Immature natural killer cell (primary cell): ENCODE measurements around the gene MACROD2. TPM values are rescaled to one million over a fixed set of nuclear protein-coding genes. Genes with fewer than 3 reads are reported as not detected.
A peak's percentile ranks its signal among the peaks of the same experiment; 100 is the strongest.

Source experiments
- DNase-seq, 3 donors: peaks; one replicate each; pipeline ENCODE4 v3.0.0; 2022; ENCODE audit warnings: mixed read lengths in 1 of 3
- H3K27ac Mint-ChIP-seq, 6 donors: one replicate each; pipeline ENCODE4 v1.8.0; 2020; ENCODE audit warnings: mixed read lengths in 6 of 6, mild to moderate bottlenecking in 5 of 6, inconsistent platforms in 4 of 6, moderate library complexity in 3 of 6
- H3K27me3 Mint-ChIP-seq, 3 donors: one replicate each; pipeline ENCODE4 v1.8.0; 2020 to 2021; ENCODE audit warnings: low read depth in 3 of 3, mild to moderate bottlenecking in 3 of 3, mixed read lengths in 3 of 3, moderate library complexity in 3 of 3, inconsistent platforms in 1 of 3
- H3K36me3 Mint-ChIP-seq, 3 donors: one replicate each; pipeline ENCODE4 v1.8.0; 2020; ENCODE audit warnings: mixed read lengths in 3 of 3, inconsistent platforms in 2 of 3, mild to moderate bottlenecking in 2 of 3
- H3K4me1 Mint-ChIP-seq, 2 donors: one replicate each; pipeline ENCODE4 v1.8.0; 2020; ENCODE audit warnings: inconsistent platforms in 2 of 2, mild to moderate bottlenecking in 2 of 2, mixed read lengths in 2 of 2, moderate library complexity in 1 of 2
- H3K4me3 Mint-ChIP-seq, 5 donors: one replicate each; pipeline ENCODE4 v1.8.0; 2020; ENCODE audit warnings: mild to moderate bottlenecking in 5 of 5, mixed read lengths in 5 of 5, inconsistent platforms in 3 of 5, moderate library complexity in 3 of 5
- H3K9me3 Mint-ChIP-seq, 6 donors: one replicate each; pipeline ENCODE4 v1.8.0; 2020; ENCODE audit warnings: mild to moderate bottlenecking in 6 of 6, mixed read lengths in 6 of 6, inconsistent platforms in 4 of 6, moderate library complexity in 3 of 6
- polyA plus RNA-seq, 3 donors: library from polyadenylated mRNA; unstranded; fragments of 300-500 nt; fragmentation: Illumina TruSeq; gene quantifications; one replicate each; pipeline ENCODE4 v1.2.3, GENCODE V29; 2021

Gene MACROD2
- polyA plus RNA-seq, 3 donors from 2014 or later = not detected

DNA sequence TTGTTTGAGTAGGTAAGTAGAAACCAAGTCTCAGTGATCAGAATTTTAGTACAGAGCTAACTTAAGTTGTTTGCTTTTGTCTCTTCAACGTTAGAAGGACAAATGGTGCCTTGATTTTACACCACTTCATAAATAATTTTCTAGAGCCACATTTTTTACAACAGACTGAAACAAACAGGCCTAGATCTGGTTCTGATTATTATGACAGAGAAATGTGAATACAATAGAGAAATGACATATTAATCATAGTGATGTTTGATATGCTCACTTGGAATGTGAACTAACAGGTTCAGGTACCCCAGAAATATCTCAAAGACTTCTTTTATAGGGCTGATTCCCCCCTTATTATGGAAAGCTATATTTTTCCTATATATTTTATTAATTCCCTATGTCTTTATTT is 1817.4 kb downstream of the MACROD2 start:
- Mint-ChIP-seq H3K36me3 (no peaks in the 10 kb centered on the region), H3K27ac (no peak overlapping the region), H3K27me3 (peaks cover 0 to 2% (median 1%) of the 10 kb centered on the region in 3 donors)

DNA sequence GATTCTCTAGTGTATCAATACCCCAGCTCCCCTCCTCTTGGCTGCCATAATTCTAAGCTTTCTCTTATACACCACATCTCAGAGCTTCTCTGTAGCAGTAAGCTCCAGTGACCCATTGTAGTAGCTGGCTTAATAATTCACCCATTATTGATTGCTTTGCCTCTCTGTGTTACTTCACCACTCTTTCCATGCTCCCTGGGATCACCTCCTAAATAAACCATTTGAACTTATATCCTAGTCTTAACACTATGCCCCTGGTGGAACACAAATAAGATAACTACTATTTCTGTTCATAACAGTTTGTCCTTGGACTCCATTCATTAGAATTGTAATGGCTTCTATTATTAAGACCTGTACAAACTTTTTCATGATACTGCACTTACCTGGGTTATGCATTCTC is 1819.0 kb downstream of the MACROD2 start:
- no peak overlapping the region for H3K4me3 Mint-ChIP-seq
- H3K36me3 Mint-ChIP-seq = no peaks in the 10 kb centered on the region
- H3K27me3 Mint-ChIP-seq = peaks cover 0 to 2% (median 1%) of the 10 kb centered on the region in 3 donors
- H3K9me3 Mint-ChIP-seq = peaks cover 0 to 7% (median 0%) of the 10 kb centered on the region in 6 donors
- no peak for DNase-seq
- no peak overlapping the region for H3K27ac Mint-ChIP-seq
- no peaks in the 10 kb centered on the region for H3K4me1 Mint-ChIP-seq

More for the DNA sequence above, 1817.4 kb downstream of the MACROD2 start:
- DNase-seq = no peak
- Mint-ChIP-seq H3K9me3 (peaks cover 0 to 10% (median 2%) of the 10 kb centered on the region in 6 donors), H3K4me3 (no peak overlapping the region), H3K4me1 (no peaks in the 10 kb centered on the region)

- H3K4me3 Mint-ChIP-seq = no peak overlapping the region
- H3K36me3 Mint-ChIP-seq = no peaks in the 10 kb centered on the region
- DNase-seq = no peak
- H3K27ac Mint-ChIP-seq = no peak overlapping the region
- H3K27me3 Mint-ChIP-seq = peaks cover 0 to 2% (median 1%) of the 10 kb centered on the region in 3 donors
- H3K9me3 Mint-ChIP-seq = peaks cover 0 to 7% (median 0%) of the 10 kb centered on the region in 6 donors
- no peaks in the 10 kb centered on the region for H3K4me1 Mint-ChIP-seq
These were observed 1819.6 kb downstream of the MACROD2 start for GRCh38 chr20:15814911-15815310.

DNA sequence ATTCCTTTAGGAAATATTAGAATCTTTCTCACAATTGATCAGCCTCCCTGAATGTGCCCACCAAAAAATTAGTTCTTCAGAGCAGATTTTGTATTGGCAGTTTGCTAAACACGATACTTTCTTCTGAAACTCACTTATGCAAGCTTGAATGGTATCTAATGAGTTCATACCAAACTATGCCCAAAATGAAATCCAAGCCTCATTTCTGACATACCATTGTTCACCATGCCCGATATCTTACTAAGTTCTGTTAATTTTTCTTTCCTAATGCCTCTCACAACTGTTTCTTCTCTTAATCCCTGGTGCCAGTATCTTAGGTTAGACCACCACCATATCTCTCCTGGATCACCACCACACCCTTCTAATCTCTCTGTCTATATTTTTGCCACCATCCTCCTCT is 1822.0 kb downstream of the MACROD2 start:
- Mint-ChIP-seq H3K36me3 (no peaks in the 10 kb centered on the region), H3K4me1 (no peaks in the 10 kb centered on the region), H3K27me3 (peaks cover 0 to 2% (median 1%) of the 10 kb centered on the region in 3 donors), H3K4me3 (no peak overlapping the region), H3K27ac (no peak overlapping the region), H3K9me3 (peaks cover 0 to 3% (median 0%) of the 10 kb centered on the region in 6 donors)
- DNase-seq = no peak

DNA sequence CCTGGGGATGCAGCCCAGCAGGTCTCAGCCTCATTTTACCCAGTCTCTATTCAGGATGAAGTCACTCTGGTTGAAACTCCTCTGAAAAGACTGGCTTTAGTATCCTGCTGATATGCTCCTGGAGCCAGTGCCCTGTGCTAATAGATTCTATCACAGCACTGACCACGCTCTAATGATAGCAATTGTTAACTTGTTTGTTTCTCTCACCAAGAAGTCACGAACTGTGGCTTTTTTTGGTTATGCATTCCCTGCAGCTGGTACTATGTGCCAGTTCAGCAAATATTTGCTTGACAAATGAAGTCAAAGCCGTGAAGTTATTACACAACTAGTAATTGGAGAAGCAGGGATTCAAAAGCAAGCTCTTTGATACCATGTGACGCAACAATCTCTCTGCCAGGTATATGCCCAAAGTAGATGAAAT is 1823.3 kb downstream of the MACROD2 start:
- Mint-ChIP-seq H3K27me3 (peaks cover 0 to 2% (median 1%) of the 10 kb centered on the region in 3 donors), H3K4me3 (no peak overlapping the region), H3K4me1 (no peaks in the 10 kb centered on the region), H3K9me3 (peaks cover 0 to 3% (median 0%) of the 10 kb centered on the region in 6 donors), H3K36me3 (no peaks in the 10 kb centered on the region), H3K27ac (no peak overlapping the region)
- no peak for DNase-seq

DNA sequence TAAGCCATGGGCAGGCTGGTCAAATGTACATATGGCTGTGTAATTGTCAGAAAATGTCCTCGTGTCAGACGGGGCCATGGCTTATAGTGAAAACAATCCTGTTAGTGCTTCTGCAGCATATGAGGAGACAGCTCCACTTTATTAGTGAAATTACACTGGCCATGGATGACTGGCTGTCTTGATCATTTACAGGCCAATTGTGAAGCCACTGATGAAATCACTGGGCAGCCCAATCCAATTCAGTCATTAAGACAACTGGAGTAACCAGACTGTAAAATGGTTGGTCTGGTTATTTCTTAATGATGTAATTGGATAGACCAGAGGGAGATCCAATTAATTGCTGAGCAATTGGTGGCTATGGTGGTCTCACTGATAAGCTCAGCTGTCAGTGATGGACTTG is 1828.4 kb downstream of the MACROD2 start:
- no peak overlapping the region for H3K4me3 Mint-ChIP-seq

DNA sequence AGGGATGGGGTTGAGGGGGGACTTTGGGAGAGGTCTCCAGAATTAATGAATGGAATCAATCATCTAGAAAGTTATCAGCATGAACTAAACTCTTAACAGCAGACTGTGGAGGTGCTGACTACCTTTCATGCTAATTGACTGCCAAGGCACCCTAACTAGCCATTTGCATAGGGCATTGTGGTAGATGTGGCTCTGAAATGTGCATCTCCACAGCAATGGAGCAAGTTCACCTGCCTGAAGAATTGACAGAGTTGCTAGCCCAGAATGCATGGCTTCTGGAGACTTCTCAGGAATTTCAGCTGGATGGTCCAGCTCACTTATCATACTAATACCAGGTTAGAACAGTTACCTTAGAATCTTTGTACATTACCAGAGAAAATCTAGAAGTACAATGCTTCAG is 1832.3 kb downstream of the MACROD2 start:
- H3K27ac Mint-ChIP-seq = no peak overlapping the region
- H3K9me3 Mint-ChIP-seq = peaks cover 0 to 11% (median 0%) of the 10 kb centered on the region in 6 donors
- no peaks in the 10 kb centered on the region for H3K4me1 Mint-ChIP-seq
- no peak overlapping the region for H3K4me3 Mint-ChIP-seq
- no peaks in the 10 kb centered on the region for H3K36me3 Mint-ChIP-seq
- peaks cover 0 to 2% (median 2%) of the 10 kb centered on the region in 3 donors for H3K27me3 Mint-ChIP-seq
- no peak for DNase-seq

More for the DNA sequence above, 1828.4 kb downstream of the MACROD2 start:
- no peak overlapping the region for H3K27ac Mint-ChIP-seq
- H3K9me3 Mint-ChIP-seq = peaks cover 0 to 11% (median 0%) of the 10 kb centered on the region in 6 donors
- H3K27me3 Mint-ChIP-seq = peaks cover 0 to 2% (median 2%) of the 10 kb centered on the region in 3 donors
- no peak for DNase-seq
- no peaks in the 10 kb centered on the region for H3K4me1 Mint-ChIP-seq
- no peaks in the 10 kb centered on the region for H3K36me3 Mint-ChIP-seq

DNA sequence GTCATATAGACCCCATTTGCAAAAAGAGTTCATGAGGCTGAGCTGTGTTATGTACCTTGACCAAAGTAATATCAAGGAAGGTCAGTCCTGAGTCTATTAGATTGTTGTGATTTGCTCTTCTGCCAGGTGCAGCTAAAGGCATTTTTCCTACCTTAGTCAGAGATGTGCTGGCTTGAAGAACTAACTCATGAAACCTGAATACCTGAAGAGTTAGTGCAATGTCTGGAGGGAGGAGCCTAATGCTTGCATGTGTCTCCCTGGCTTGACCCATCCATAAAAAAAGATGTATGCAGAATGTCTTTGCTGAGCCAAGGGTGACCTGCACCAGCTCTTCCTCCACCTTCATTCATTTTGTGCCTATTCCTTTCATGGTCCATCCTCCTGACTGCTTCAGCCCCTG is 1835.9 kb downstream of the MACROD2 start:
- Mint-ChIP-seq H3K36me3 (no peaks in the 10 kb centered on the region), H3K27me3 (peaks cover 2 to 5% (median 2%) of the 10 kb centered on the region in 3 donors), H3K4me3 (no peak overlapping the region), H3K4me1 (peaks cover 3 to 5% of the 10 kb centered on the region in 2 donors), H3K9me3 (peaks cover 0 to 6% (median under 1%) of the 10 kb centered on the region in 6 donors), H3K27ac (no peak overlapping the region)
- no peak for DNase-seq

DNA sequence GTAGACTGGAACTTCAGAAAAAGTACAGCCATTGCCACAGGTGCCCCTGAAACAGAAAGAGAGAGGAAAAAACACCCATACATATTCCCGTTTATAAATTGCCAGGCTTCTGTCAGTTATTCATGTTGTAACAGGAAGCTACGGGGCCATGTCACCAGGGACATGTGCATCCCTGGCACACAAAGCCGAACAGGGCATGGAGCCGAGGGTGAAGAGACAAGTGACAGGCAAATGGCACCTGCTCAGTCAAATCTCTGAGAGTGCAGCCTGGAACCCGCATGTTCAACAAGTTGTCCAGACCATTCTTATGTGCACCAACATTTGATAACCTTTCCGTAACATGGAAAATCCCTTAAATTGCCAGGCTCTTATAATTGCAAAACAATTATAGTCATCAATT is 1837.2 kb downstream of the MACROD2 start:
- no peak for DNase-seq
- Mint-ChIP-seq H3K27ac (no peak overlapping the region), H3K27me3 (peaks cover 0 to 5% (median 1%) of the 10 kb centered on the region in 3 donors), H3K36me3 (no peaks in the 10 kb centered on the region), H3K4me3 (no peak overlapping the region), H3K4me1 (peaks cover 13 to 18% of the 10 kb centered on the region in 2 donors), H3K9me3 (peaks cover 0 to 6% (median under 1%) of the 10 kb centered on the region in 6 donors)

GRCh38 chr20:15834857-15835256 is 1839.5 kb downstream of the MACROD2 start:
- H3K9me3 Mint-ChIP-seq = peaks cover 0 to 10% (median 0%) of the 10 kb centered on the region in 6 donors
- H3K27me3 Mint-ChIP-seq = peaks cover 1 to 5% (median 2%) of the 10 kb centered on the region in 3 donors
- DNase-seq = no peak
- H3K27ac Mint-ChIP-seq = no peak overlapping the region
- no peak overlapping the region for H3K4me3 Mint-ChIP-seq
- H3K4me1 Mint-ChIP-seq = peaks cover 18 to 26% of the 10 kb centered on the region in 2 donors
- no peaks in the 10 kb centered on the region for H3K36me3 Mint-ChIP-seq

GRCh38 chr20:15835811-15836210 is 1840.5 kb downstream of the MACROD2 start:
- Mint-ChIP-seq H3K36me3 (no peaks in the 10 kb centered on the region), H3K4me3 (no peak overlapping the region), H3K9me3 (peaks cover 0 to 10% (median 0%) of the 10 kb centered on the region in 6 donors), H3K27me3 (peaks cover 1 to 5% (median 2%) of the 10 kb centered on the region in 3 donors), H3K4me1 (peaks cover 18 to 26% of the 10 kb centered on the region in 2 donors), H3K27ac (no peak overlapping the region)
- DNase-seq = no peak

DNA sequence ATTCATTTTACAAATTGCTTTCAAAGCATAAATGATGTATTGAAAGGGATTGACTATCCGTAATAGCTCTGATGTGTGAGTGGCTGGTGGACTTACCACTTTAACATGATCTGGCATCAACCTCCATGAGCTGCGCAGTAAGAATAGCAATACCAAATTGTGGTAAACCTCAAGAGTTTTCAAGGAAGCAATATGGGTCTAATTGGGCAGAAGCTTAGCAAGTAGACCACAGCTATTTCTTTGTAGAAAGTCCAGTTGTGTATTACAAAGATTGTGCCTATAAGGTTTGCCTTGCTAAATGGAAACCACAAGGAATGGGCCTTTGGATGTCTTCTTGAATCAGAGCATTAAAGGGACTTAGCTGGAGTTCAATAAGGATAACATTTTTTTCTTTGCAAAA is 1841.3 kb downstream of the MACROD2 start:
- Mint-ChIP-seq H3K4me1 (peaks cover 18 to 26% of the 10 kb centered on the region in 2 donors), H3K27me3 (peaks cover 1 to 5% (median 5%) of the 10 kb centered on the region in 3 donors), H3K4me3 (peak overlapping the region in 1 of 5 donors; percentile 34), H3K27ac (no peak overlapping the region), H3K36me3 (no peaks in the 10 kb centered on the region), H3K9me3 (peaks cover 0 to 10% (median under 1%) of the 10 kb centered on the region in 6 donors)
- peak in 2 of 3 donors; percentile 14 to 24 for DNase-seq

DNA sequence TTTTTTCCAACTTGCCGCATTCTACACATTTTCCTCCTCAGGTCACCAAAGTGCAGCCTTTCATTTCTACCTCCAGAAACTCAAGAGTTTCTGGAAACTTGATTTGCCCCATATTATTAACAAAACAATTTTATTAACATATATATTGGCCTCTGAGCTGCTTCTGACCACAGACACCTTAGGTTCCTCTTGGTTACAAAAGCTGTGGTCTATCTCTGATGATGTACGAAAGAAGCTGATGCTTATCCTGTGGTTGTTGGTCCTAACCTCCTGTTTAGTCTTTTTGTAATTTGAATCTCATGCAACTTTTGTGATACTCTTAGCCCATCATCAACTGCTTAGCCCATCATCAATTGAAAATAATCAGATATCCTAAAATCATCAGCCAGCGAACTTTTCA is 1842.2 kb downstream of the MACROD2 start:
- Mint-ChIP-seq H3K4me3 (peak overlapping the region in 2 of 5 donors; percentile 7 to 58), H3K27ac (no peak overlapping the region), H3K36me3 (no peaks in the 10 kb centered on the region), H3K27me3 (peaks cover 1 to 6% (median 5%) of the 10 kb centered on the region in 3 donors), H3K9me3 (peaks cover 0 to 10% (median under 1%) of the 10 kb centered on the region in 6 donors), H3K4me1 (peaks cover 18 to 26% of the 10 kb centered on the region in 2 donors)
- DNase-seq = peak in 2 of 3 donors; percentile 2 to 27

DNA sequence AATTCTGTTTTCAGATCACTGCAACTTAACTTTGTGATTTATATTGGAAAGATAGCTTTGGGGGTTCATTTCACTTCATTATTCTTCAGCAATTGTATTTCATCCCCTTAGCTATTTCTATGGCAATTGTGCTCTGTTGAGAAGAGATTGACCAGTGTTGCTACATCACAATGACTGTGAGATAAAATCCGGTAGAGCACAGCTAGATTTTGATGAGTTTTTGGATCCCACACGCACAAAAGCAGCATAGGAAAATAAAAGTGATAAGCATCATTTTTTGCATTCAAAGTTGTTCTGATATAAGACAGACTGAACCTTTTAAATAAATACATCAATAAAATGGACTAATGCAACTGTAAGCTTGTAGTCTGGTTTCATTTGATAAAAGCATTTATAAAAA is 1843.2 kb downstream of the MACROD2 start:
- Mint-ChIP-seq H3K27ac (no peak overlapping the region), H3K4me1 (peaks cover 18 to 26% of the 10 kb centered on the region in 2 donors), H3K4me3 (no peak overlapping the region), H3K9me3 (peaks cover 0 to 10% (median under 1%) of the 10 kb centered on the region in 6 donors), H3K27me3 (peaks cover under 1 to 6% (median 1%) of the 10 kb centered on the region in 3 donors), H3K36me3 (no peaks in the 10 kb centered on the region)
- DNase-seq = no peak
